H1 (cell line): ENCODE results near the gene KRTAP10-5. TPM values are rescaled to one million over a fixed set of nuclear protein-coding genes. Genes with fewer than 3 reads are reported as not detected.

Experiments
- POLR2A ChIP-seq, 2 experiments: IDR thresholded peaks; 1 replicate in 1 of 2; 2 replicates in 1 of 2; pipeline ENCODE4 v1.6.1; 2011; ENCODE audit warnings: low read depth in 2 of 2, low read length in 2 of 2, mild to moderate bottlenecking in 2 of 2; ENCODE audit errors: control extremely low read depth in 1 of 2
- SP2 ChIP-seq: IDR thresholded peaks from 2 replicates; pipeline ENCODE4 v1.6.1; 2012; ENCODE audit warnings: mild to moderate bottlenecking, low read length, inconsistent platforms
- USF2 ChIP-seq: IDR thresholded peaks from 2 replicates; pipeline ENCODE4 v1.6.1; 2011; ENCODE audit warnings: low read length, improper control_type of control experiment
- polyA plus RNA-seq, 7 experiments: library from polyadenylated mRNA; depleted of rRNA in 3 of 7; stranded (reverse) in 5 of 7; unstranded in 2 of 7; fragments of >200 nt in 5 of 7; fragments of 200-250 nt in 2 of 7; gene quantifications; 1 replicate in 5 of 7; 2 replicates in 1 of 7; 4 replicates in 1 of 7; pipeline versions ENCODE4 v1.2.1 to v1.2.3, GENCODE V29; 2011 to 2013; ENCODE audit warnings: missing spikeins in 2 of 7, mixed read lengths in 2 of 7
- total RNA-seq: library from RNA; stranded (reverse); fragmentation: NEBNext Ultra II Directional; extraction: Animal tissue kit (Norgen Biotek cat#: 25700); gene quantifications from 2 replicates; pipeline ENCODE4 v1.2.1, GENCODE V29; 2021
- TF ChIP-seq, protein P1 (sequence below), 3 experiments: IDR thresholded peaks; 1 replicate in 2 of 3; 2 replicates in 1 of 3; pipeline versions ENCODE4 v1.5.1 to v1.6.1; 2011; ENCODE audit warnings: low read length in 3 of 3, mild to moderate bottlenecking in 3 of 3, inconsistent platforms in 2 of 3, low read depth in 1 of 3, moderate library complexity in 1 of 3; ENCODE audit not compliant: insufficient read depth in 1 of 3; ENCODE audit errors: control extremely low read depth in 1 of 3

KRTAP10-5 gene
- total and polyA plus RNA-seq, 2 of the 8 experiments (the other 6 are each of a cell fraction or from before 2014, with no cell fraction given) = 0.09 TPM; not detected in 1

GRCh38 chr21:44539991-44540666 is 40.3 kb downstream of the KRTAP10-5 start, which contains the start of gene KRTAP10-1 (continued):
- TF ChIP-seq USF2 (no peak), POLR2A (IDR thresholded peaks at IDR 0.05; ENCODE audit: control extremely low read depth in 1 of 2, low read depth in 2 of 2, low read length in 2 of 2) (no peak), SP2 (no peak)
- TF ChIP-seq, protein P1, sequence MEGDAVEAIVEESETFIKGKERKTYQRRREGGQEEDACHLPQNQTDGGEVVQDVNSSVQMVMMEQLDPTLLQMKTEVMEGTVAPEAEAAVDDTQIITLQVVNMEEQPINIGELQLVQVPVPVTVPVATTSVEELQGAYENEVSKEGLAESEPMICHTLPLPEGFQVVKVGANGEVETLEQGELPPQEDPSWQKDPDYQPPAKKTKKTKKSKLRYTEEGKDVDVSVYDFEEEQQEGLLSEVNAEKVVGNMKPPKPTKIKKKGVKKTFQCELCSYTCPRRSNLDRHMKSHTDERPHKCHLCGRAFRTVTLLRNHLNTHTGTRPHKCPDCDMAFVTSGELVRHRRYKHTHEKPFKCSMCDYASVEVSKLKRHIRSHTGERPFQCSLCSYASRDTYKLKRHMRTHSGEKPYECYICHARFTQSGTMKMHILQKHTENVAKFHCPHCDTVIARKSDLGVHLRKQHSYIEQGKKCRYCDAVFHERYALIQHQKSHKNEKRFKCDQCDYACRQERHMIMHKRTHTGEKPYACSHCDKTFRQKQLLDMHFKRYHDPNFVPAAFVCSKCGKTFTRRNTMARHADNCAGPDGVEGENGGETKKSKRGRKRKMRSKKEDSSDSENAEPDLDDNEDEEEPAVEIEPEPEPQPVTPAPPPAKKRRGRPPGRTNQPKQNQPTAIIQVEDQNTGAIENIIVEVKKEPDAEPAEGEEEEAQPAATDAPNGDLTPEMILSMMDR (IDR thresholded peaks at IDR 0.05; ENCODE audit: control extremely low read depth in 1 of 3, insufficient read depth in 1 of 3, low read depth in 1 of 3, low read length in 3 of 3) = no peak
